ENCODE data around the gene MARS2.

DNA sequence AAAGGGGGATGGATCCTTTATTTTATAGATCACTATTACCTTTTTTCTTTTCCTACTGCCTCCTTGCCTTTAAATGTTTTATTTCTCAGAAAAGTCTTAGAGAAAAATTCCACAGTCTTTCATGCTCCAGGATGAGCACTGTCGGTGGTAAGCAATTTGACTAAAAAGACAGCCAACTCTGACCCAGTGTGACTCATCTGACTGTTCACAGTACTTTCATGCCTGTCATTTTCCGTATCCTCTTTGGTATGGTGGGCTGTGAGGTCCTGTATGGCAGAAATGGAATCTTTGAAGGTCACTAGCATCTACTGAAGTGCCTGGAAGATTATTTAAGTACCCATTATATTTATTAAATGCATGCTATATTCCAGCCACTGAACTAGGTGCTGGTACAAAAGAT lies 27.7 kb upstream of the MARS2 start:
- TF ChIP-seq, protein P1, sequence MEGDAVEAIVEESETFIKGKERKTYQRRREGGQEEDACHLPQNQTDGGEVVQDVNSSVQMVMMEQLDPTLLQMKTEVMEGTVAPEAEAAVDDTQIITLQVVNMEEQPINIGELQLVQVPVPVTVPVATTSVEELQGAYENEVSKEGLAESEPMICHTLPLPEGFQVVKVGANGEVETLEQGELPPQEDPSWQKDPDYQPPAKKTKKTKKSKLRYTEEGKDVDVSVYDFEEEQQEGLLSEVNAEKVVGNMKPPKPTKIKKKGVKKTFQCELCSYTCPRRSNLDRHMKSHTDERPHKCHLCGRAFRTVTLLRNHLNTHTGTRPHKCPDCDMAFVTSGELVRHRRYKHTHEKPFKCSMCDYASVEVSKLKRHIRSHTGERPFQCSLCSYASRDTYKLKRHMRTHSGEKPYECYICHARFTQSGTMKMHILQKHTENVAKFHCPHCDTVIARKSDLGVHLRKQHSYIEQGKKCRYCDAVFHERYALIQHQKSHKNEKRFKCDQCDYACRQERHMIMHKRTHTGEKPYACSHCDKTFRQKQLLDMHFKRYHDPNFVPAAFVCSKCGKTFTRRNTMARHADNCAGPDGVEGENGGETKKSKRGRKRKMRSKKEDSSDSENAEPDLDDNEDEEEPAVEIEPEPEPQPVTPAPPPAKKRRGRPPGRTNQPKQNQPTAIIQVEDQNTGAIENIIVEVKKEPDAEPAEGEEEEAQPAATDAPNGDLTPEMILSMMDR (optimal IDR thresholded peaks at IDR 0.05 in 1 of 3, IDR thresholded peaks at IDR 0.05 in 1 of 3, conservative IDR thresholded peaks at IDR 0.05 in 1 of 3; ENCODE audit: extremely low read depth in 1 of 3, insufficient read depth in 2 of 3, low read length in 3 of 3): no peak
- no peak for TF ChIP-seq EZH2 (IDR thresholded peaks at IDR 0.05; ENCODE audit: low read length)
